Body of pancreas (tissue), 4 donors: ENCODE data around the gene ADORA2B.

ENCODE experiments used
- POLR2A ChIP-seq, 3 donors: fragments of 450-650 bp; IDR thresholded peaks; one replicate each; pipeline ENCODE4 v1.6.1; 2016; ENCODE audit warnings: antibody characterized with exemption in 3 of 3, mild to moderate bottlenecking in 2 of 3
- TF ChIP-seq, protein P1 (sequence below), 7 experiments: fragments of 450-650 bp in 4 of 7; fragments of 200-600 bp in 3 of 7; sonication (generic) in 3 of 7; IDR thresholded peaks; one replicate each; pipeline ENCODE4 v1.5.1; 2016 to 2019; ENCODE audit warnings: antibody characterized with exemption in 7 of 7

DNA sequence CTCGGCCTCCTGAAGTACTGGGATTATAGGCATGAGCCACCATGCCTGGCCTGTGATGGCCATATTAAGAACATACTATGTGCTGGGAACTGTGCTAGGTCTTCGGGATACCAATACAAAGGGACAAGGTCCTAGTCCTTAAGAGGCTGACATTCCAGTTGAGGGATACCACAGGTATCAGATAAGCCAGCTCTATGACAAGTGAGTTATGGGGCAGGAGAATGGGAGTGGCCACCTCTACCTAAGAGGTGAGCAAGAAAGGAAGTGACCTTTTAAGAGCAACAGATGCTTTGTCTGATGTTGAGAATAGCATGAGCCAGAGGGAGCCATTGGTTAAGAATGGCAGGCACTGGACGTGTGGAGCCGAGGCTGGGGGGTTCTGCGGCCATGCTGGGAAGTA lies 27.0 kb downstream of the ADORA2B start:
- TF ChIP-seq, protein P1, sequence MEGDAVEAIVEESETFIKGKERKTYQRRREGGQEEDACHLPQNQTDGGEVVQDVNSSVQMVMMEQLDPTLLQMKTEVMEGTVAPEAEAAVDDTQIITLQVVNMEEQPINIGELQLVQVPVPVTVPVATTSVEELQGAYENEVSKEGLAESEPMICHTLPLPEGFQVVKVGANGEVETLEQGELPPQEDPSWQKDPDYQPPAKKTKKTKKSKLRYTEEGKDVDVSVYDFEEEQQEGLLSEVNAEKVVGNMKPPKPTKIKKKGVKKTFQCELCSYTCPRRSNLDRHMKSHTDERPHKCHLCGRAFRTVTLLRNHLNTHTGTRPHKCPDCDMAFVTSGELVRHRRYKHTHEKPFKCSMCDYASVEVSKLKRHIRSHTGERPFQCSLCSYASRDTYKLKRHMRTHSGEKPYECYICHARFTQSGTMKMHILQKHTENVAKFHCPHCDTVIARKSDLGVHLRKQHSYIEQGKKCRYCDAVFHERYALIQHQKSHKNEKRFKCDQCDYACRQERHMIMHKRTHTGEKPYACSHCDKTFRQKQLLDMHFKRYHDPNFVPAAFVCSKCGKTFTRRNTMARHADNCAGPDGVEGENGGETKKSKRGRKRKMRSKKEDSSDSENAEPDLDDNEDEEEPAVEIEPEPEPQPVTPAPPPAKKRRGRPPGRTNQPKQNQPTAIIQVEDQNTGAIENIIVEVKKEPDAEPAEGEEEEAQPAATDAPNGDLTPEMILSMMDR (IDR thresholded peaks at IDR 0.05) = no peak
- no peak for TF ChIP-seq POLR2A (IDR thresholded peaks at IDR 0.05)
